OCI-M2 (cell line): ENCODE data around the gene DENND10.
"Not testable (repeated sequence)": the region's sequence is repeated elsewhere in the genome, so short reads cannot be mapped to it uniquely, and the experiment has no call there.

Source experiments
- DNase-seq: peaks from one replicate; lab custom pipeline; 2025; ENCODE audit not compliant: unreplicated experiment; lab: John Stamatoyannopoulos, UW

The DENND10 gene

DNA sequence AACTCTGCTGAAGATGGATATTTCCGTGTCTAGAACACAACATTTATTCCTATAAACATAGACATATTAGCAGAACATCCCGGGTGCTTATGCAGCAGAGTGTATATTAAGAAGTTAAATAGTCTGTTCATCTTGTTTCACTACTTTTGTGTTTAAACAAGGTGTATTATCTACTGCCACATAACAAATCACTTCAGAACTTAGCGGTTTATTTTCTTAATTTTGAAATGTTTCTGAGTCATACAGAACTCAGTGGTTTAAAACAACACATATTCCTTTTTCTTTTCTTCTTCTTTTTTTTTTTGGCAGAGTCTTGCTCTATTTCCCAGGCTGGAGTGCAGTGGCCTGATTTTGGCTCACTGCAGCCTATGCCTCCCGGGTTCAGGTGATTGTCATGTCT lies 25.8 kb downstream of the DENND10 start:
- no peak for DNase-seq

GRCh38 chr10:119131512-119132240 lies 27.8 kb downstream of the DENND10 start:
- DNase-seq, result no peak

DNA sequence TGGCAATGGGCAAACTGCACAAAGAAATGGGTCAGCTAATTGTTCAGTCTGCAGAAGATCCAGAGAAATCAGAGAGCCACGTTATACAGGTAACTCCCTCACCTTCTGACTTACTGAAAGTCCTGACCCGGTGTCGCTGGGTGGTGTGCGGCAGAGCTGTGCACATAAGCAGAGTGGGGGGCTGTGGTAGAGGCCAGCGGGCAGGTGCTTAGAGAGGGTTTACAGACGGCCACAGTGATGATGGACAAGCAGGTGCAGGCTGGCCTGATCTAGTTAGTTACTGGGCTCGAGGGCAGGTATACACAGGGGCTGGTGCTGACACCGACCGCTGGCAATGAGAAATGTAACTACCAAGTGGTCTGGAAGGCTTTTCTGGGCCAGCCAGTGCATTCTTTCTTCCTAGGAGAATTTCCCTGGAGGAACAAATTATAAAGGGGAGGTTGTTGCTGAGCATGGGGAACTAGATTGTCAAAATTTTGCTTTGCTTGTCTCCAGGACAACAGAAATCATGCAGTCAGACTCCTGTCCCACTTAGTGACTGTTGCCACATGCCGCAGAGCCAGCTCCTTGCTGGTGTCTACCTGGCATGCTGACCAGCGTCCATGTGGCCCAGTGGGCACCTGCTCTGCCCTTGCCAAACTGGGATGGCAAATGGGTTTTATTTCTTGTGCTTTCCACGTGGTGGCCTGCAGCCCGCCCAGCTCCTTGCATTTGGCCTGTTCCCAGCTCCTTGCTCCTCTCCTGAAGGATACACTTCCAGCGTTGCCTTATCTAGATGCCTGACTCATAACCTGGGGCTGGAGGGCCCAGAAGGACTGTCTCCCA lies 28.8 kb downstream of the DENND10 start:
- no peak for DNase-seq

DNA sequence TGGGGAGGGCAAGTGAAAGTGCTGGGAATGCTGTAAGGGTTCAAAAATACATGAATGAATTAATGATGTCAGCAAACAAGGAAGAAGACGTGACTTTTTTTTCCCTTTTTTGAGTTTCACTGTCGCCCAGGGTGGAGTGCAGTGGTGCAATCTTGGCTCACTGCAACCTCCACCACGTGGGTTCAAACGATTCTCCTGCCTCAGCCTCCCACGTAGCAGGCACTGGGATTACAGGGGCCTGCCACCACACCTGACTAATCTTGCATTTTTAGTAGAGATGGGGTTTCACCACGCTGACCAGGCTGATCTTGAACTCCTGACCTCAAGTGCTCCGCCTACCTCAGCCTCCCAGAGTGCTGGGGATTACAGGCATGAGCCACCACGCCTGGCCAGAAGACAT lies 30.0 kb downstream of the DENND10 start:
- DNase-seq, result no peak

DNA sequence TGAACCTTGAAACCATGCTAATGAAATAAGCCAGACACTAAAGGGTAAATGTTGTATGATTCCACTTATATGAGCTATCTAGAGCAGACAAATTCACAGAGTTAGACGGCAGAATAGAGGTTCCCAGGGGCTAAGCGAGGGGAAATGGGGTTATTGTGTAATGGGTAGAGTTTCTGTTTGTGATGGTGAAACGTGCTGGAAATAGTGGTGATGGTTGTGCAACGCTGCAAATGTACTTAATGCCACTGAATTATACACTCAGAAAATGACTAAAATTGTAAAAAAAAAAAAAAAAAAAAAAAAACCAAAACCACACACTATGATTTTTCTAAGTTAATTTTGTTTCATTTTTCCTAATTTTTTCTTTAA lies 31.6 kb downstream of the DENND10 start:
- DNase-seq, result no peak

DNA sequence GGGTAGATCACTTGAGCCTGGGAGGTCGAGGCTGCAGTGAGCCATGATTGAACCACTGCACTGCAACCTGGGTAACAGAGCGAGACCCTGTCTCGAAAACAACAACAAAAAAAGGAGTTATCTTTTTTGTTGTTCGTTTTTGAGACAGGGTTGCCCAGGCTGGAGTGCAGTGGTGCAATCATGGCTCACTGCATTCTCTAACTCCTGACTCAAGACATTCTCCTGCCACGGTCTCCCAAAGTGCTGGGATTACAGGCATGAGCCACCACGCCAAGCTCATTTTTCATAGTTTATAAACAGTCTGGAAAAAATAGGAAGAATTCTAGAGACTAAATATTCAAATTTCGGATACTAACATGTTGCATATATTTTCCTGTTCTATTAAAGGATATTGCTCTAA lies 32.2 kb downstream of the DENND10 start:
- DNase-seq, result no peak

GRCh38 chr10:119137878-119138277 lies 34.0 kb downstream of the DENND10 start:
- DNase-seq, result not testable (repeated sequence)

- no peak for DNase-seq
Observed at GRCh38 chr10:119138346-119139306, 34.7 kb downstream of the DENND10 start.

GRCh38 chr10:119139464-119140067 lies 35.7 kb downstream of the DENND10 start:
- DNase-seq, result no peak

DNA sequence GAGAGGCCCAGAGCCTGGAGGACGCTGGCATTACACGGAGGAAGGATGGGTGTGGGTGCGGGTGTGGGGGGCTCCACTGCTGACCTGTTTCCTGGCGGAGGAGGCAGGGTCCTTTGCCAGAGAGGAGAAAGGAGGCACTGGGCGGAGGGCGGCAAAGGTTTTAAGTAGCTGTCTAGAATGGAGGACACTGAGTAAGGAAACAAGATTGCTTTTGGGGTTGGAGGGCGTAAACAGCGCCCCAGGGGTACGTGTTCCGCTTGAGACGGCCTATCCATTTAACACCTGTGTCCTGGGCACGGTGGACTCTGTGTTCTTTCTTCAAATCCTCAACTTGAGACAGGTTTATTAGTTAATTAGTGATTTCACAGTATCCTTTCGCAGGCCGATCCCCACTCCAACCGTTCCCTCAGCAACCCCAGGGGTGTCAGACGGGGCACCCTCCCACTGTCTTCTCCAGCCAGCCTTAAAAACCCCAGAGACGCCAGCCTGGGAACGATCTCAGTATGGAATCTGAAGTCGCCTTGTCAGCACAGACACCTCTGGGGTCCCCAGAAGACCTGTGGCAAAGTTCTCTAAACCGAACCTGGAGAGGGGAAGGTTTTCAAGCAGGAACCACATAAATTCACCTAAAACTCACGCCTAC lies 36.8 kb downstream of the DENND10 start:
- no peak for DNase-seq

GRCh38 chr10:119143657-119144056 lies 39.7 kb downstream of the DENND10 start:
- DNase-seq, result no peak

DNA sequence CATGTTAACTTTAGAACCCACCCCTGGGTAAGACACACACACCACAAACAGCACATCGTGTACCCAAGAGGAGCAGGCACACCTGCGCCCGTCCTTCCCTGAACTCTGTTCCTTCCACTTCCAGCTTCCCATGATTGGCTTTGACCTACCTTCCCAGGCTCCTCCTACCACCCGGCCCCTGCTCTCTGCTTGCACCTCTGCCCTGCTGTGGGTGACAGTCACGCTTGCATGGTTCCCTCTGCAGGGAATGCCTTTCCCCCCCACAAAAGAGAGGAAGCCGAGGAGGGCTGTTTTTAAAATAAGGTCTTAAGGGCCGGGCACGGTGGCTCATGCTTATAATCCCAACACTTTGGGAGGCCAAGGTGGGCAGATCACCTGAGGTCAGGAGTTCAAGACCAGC lies 45.2 kb downstream of the DENND10 start:
- DNase-seq, result no peak

DNA sequence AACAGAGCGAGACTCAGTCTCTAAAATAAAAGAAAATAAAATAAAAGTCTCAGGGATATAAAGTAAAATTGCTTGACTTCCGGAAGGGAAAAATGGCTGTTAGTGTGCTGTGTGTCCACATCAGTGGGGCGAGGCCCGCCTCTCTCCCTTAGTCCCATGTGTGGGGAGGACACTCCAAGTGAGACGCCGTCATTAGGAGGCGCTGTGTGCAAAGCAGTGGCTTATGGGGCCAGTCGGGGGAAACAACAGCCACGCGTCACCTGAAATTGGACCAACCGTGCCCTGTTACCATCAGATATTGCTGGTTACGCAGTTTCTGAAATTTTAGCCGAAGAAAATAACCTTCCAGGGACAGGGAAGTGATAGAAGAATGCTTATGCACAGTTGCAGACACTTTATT lies 45.8 kb downstream of the DENND10 start:
- DNase-seq, result no peak

GRCh38 chr10:119151601-119152000 lies 47.7 kb downstream of the DENND10 start:
- DNase-seq, result not testable (repeated sequence)

- no peak for DNase-seq
Observed at GRCh38 chr10:119153041-119153440, 49.1 kb downstream of the DENND10 start.

DNA sequence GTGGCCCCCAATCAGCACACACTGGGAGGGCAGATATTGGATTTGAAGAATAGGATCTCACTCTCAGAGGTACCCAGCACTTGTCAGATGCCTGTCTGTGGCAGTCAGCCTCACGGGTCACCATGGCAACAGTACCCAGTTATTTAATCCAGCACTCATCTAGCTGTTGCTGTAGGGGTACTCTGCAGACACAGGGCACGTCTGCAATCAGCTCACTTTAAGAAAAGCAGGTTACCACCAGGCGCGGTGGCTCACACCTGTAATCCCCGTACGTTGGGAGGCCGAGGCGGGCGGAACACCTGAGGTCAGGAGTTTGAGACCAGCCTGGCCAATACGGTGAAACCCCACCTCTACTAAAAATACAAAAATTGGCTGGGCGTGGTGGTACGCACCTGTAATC lies 49.7 kb downstream of the DENND10 start:
- DNase-seq, result no peak

DNA sequence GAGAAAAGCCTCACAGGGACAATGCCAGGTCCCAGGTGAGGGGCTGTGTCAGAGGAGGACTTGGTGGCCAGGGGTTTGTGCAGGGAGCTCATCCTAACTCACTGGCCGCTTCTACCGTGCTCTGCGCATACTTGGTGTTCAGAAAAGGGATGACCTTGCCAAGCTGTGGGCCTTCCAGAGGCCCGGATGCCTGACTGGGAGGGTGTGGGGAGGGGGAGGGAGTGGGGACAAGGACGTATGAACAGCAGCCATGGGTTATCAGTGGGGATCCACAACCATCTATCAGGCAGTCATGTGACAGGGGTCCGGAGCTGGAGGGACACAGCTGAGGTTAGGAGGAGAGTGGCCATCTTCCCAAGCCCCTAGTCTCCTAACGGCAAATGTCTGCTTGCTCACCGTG lies 55.4 kb downstream of the DENND10 start:
- no peak for DNase-seq

DNA sequence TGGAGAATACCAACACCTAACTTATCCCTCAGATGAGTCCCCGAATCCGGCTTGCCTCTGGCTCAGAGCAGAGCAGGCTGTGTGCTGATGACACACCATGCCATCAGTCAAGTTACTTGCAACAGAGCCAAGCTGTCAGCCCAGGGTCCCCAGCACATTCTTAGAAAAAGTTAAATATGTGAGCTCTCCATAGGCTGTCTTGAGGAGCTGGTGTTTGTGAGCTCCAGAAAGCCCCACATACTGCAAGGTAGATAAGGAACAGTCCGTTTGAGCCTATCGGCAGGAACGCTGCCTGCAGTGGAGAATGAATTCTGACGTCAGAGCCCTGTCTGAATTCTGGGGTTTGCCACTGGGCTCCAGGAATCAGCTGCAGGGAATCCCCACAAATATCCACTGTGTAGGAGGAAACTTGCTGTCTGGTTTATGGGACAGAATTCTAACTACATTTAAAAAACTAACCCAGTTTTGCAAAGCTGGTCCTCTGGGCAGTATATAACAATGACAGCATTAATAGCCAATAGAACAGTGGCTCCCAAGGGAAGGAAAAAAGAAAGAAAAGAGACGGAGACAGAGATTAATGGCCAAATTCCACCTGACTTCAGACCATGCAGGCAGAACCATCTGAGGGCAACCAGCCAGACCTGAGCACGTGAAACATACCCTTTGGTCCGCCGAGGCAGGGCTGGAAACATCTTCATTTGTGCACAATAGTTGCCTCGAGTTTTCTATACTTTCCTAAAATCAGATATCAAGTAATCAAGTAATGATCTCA lies 58.0 kb downstream of the DENND10 start:
- no peak for DNase-seq

GRCh38 chr10:119162452-119163092 lies 58.7 kb downstream of the DENND10 start:
- no peak for DNase-seq
